Hematopoietic multipotent progenitor cell treated with erythropoietin and hydrocortisone succinate and interleukin-3 and kit ligand, for 4 days (in vitro differentiated cells): ENCODE data around the gene MLKL.
A peak's percentile ranks its signal among the peaks of the same experiment; 100 is the strongest.
"Not testable (repeated sequence)": the region's sequence is repeated elsewhere in the genome, so short reads cannot be mapped to it uniquely, and the experiment has no call there.

Experiments used
- DNase-seq: peaks from one replicate; pipeline ENCODE4 v3.0.0-alpha.2; 2015

The MLKL gene

DNA sequence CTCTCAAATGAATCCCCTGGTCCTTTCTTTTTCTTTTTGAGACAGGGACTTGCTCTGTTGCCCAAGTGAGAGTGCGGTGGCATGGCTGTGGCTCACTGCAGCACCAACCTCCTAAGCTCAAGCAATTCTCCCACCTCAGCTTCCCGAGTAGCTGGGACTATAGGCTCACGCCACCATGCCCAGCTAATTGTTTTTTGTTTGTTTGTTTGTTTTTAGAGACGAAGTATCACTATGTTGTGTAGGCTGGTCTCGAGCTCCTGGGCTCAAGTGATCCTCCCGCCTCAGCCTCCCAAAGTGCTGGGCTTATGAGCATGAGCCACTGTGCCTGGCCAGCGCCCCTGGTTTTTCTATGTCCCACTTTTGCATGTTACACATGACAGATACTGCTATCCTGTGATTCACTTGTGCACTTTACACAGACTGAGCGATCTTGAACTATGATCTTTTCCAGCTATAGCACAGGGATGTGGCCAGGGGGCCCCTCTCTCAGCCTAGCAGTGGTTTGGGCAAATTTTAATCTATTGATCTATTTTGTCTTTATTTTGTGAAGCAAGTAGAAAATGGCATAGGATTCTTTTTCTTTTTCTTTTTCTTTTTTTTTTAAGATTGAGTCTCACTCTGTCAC is 31.3 kb upstream of the MLKL start:
- no peak for DNase-seq

DNA sequence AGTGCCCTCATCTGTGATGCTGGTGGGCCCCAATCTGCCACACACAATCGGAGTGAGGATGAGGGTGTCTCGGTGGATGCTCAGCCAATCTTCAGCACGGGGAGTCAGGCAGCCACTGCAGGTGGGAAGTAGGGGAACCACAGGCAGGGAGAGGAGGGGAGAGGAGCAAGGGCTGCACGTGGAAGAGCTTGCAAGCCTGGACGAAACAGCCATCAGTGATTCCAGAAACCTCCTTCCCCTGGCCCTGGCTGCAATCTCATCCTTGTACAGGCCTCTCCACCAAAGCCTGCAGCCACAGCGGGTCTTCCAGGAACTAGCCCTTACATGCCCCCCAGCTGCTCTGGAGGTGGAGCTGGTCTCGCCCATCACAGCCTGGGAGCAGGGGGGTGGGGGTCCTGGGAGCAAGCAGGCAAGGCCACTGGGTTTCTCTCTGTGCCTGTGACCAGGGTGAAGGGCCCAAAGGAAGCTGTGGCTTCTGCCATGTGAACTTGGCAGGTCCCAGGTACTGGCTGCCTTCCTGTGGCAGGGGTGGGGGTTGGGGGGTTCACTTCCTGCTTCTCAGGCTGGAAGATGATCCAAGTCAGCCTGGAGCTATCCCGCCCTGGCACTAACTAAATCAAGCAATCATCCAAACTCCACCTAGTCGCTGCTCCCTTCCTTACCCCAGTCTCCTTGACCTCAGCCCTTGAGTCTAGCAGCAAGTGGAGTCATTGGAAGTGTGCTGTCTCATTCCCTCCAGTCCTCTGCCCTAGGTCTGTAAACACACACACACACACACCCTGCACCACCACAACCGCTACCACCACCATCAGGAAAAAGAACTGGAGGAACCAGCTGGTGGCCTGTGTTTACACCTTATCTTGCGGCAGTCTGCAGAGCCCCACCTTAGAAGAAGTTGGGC is 29.4 kb upstream of the MLKL start:
- peak; percentile 77 for DNase-seq

DNA sequence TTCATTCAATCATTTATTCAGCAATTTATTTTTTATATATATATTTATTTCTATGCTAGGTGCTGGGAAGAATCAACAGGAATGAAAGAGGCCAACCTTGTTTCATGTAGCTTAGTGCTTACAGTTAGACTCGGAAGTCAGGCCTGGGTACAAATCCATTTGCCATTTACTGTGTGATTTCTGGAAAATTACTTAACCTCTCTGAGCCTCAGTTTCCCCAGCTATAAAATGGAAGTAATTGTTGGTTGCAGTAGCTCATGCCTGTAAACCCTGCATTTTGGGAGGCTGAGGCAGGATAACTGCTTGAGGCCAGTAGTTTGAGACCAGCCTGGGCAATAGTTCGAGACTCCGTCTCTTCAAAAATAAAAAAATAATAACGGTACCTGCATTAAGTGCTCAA is 27.2 kb upstream of the MLKL start:
- DNase-seq = no peak

DNA sequence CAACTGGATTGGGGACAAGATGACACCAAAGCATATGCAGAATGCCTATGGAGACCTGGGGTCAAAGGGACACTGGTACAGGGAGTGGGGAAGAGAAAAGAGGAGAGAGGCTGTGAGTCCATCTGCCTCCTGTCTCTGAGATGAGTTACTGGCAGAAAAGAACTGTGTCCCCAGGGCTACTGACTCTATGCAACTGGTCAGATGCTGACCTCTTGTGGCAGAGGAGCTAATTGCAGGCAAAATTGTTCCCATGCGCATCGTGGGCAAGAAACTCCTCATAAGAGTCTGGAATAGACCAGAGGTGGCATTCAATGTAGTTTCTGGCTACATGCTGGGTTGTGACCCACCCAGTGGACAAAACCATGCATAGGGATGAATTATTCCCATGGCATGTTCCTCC is 26.1 kb upstream of the MLKL start:
- DNase-seq = peak; percentile 70

DNA sequence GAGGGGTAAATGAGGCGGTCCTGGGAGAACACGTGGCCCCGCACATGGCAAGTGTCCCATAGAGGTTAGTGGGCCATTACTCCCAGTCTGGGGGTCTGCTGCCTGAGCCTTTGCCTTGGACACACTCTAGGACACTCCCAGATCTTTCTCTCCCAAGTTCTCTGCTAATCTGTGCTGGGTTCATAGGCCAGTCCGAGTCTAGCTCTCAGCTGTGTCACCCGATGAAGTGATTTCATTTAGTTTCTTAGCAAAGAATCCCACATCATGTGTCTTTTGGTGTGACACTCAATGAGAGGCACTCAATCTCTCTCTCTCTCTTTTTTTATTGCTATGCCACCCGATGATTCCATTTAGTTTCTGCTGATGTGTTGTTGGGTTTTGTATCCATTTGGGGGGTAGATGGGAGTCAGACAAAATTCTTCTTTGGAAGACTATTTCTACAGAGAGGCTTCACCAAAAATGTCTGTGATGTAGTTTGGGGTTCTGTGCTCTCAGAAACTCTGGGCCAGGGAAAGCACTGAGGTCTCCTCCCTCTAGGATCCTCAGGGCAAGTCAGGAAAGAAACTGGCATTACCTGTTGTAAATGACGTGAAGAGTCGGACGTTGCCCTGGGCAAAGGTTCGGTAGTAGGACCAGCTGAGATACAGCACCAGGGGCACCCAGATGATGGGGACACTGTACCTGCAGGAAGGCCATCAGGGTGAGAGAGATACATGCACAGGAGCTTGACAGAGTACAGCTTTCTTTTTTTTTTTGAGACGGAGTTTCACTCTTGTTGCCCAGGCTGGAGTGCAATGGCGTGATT is 25.2 kb upstream of the MLKL start:
- no peak for DNase-seq

DNA sequence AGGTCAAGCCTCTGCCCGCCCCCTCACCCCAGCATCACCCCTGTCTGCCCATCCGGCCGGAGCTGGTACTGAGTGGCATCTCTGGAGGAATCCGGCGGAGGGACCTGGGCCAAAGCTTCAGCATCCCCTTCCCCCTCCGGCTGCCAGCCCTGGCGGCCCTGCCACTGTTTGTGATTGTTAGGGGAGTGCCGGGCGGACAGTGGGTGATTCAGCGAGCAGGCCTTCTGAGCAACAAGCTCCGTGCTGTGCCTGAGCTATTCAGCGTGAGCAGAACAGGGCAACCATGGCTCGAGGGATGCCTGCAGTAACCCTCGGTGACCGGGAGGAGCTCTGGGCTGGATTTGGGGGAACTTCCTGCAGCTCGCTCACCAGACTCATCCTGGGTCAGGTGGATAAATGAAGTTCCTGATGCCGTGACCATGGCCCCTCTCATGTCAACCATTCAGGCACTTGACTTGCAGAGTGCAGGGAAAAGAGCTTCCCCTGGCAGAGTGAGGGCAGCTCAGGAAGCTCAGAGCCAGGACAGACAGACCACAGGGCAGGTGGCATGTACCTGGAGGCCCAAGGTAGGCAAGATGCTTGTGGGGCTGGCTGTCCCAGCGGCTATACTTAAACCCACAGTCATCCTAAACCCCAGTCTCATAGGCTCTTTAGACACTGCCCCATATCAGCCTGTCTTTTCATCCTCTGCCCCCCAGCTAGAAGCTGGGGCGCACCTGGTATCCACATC is 24.3 kb upstream of the MLKL start:
- no peak for DNase-seq

DNA sequence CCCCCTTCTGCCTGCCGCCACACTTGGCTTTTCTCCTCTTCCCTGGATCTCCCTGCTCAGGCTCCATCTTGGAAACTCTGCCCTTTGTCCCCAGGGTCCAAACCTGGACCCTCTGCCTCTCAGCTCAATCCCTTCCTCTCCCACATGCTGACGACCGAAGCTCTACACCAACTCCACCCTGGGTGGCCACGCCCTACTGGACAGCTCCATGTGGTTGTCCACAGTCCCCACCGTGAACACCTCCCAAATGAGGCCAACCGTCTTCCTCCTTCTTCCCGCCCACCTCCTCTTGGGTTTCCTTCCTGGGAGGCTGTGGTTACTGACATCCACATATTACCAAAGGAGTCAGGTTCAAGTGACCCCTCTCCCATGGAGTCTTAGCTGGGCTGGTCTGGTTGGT is 22.6 kb upstream of the MLKL start:
- no peak for DNase-seq

DNA sequence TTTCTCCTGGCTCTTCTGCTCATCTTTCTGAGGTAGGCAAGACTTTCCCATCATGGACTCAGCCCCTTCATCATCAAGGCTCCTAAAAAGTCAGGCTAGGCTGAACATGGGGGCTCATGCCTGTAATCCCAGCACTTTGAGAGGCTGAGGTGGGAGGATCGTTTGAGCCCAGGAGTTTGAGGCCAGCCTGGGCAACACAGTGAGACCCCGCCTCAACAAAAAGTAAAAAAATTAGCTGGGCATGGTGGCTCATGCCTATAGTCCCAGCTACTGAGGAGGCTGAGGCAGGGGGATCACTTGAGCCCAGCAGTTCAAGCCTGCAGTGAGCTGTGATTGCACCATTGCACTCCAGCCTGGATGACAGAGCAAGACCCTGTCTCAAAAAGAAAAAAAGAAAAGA is 21.5 kb upstream of the MLKL start:
- DNase-seq = not testable (repeated sequence)

DNA sequence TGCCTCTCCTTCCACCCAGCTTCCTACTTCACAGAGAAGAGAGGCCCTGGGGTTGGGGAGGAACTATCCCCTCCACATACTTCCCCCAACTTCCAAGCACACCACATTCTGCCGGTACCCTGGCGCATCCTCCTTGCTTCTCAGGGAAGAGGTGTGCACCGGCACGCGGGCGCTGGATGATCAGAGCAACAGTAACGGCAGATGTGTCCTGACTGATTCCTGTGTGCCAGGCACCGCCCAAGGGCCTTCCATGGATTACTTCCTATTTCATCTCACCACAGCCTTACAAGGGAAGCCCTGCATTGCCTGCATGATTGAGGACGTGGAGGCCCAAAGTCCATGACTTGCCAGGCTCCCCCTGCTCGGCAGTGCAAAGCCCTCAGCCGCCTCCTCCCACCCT is 21.1 kb upstream of the MLKL start:
- no peak for DNase-seq

DNA sequence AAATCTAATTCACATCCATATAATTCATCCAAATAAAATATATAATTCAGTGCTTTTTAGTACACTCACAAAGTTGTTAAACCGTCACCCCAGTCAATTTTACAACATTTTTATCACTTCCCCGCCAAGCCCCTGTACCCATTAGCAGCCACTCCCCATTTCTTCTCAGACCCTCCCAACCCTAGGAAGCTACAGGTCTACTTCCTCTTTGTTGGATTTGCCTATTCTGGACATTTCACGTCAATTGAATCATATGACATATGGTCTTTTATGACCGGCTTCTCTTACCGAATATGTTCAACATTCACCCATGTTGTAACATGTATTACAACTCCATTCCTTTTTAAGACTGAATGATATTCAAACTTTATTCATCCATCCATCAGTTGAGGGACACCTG is 19.9 kb upstream of the MLKL start:
- DNase-seq = peak; percentile 12

DNA sequence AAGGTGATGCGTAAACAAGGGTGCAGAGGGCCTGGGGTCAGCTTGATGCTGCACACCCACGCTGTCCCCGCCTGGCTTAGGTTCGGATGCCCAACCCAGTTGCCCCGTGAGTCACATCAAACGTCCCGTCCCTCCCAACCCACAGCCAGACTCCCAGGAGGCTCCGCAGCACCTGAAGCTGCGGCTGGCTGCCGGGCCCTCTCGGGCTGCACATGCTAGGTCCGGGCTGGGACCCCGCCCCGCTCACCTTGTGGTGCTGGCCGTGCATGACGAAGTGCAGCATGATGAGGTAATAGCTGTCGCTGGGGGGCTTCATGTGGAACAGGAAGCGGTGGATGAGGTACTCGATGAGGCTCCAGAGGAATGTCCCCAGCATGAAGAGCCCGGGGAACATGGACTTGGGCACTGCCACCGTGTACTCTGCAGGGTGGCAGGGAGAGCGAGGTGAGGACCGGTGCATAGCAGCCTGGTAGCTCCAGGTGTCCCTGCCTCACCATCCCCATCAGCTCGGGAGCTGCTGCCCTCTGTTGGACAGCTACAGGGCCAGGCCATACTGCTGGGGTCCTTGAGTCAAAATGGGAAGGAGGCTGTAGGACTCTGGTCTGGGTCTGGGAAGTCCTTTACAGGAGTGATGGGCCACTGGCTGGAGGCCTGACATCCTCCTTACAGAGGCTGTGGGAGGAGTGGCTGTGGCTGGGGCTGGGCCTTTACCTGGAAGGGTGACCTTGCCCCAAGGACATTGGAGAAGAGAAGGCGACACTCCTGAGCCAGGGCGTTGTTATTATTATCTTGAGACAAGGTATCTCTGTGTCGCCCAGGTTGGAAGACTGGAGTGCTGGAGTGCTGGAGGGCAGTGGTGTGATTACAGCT is 18.3 kb upstream of the MLKL start:
- DNase-seq = no peak

DNA sequence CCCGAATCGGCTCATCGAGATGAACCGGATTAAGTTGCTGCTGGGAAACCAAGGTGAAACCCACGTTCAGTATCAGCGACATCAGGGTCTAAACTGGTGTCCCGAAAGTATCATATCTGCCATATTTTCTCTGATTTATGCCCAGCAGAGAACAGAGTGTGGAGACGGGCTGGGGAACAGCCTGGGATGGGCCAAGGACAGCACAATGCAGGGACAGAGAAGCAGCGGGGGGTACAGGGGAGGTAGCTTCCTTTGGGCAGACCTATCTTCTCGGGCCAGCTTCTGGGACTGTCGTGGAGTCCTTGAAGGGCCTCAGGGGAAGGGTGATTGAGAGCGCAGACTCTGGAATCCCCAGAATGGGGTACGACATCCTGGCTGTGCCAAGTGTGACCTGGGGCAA is 17.5 kb upstream of the MLKL start:
- no peak for DNase-seq

DNA sequence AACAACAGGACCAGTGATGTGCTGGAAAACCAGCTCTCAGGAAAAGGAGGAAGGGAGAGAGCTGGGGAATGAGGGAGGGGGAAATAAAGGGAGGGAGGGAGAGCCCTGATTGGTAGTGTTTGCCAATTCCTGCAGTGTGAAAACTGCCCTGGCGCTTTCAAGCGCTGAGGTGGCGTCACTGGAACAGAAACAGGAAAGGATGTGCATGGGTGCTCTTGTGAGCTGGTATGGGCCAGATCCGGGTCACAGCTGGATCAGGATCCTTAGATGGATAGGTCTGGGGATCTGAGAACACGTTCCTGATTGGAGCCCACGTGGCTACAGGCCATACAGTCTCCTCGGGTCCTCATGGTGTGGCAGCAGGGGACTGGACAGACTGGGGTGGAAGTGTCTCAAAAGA is 16.7 kb upstream of the MLKL start:
- no peak for DNase-seq

DNA sequence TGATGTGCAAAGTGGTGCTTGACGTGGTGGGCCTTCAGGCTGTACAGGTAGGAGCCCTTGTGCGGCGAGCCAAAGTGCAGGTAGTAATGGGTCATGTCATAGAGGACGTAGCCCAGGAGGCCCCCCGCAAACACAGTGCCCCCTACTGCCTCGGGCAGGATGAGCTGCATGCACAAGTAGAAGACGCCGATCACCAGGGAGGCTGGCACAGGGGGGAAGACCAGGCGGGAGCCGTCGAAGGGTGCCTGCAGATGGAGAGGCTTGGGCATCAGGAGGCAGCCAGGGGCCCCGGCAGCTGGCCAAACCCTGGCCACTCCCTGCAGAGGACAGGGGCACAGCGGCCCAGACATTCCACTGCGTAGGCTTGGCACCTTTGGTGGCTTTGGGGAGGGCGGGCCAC is 15.7 kb upstream of the MLKL start:
- DNase-seq = no peak

DNA sequence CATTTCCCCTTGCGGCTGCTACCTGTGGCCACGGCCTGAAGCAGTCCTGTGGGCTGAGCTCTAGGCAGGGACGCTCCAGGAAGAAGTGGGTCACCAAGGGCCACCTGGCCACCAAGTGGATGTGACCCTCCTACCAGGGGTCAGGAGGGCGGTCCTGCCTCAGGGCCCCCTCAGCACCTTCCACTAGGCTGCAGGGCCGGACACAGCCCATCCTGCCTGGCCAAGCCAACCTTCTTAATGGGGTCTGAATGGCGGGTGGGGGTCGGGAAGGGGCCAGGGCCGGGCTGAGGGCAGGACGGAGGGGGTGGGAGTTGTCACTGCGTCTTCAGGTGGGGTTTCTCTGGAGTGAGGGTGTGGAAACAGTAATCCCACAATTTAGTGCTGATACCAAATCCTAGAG is 13.2 kb upstream of the MLKL start:
- no peak for DNase-seq

DNA sequence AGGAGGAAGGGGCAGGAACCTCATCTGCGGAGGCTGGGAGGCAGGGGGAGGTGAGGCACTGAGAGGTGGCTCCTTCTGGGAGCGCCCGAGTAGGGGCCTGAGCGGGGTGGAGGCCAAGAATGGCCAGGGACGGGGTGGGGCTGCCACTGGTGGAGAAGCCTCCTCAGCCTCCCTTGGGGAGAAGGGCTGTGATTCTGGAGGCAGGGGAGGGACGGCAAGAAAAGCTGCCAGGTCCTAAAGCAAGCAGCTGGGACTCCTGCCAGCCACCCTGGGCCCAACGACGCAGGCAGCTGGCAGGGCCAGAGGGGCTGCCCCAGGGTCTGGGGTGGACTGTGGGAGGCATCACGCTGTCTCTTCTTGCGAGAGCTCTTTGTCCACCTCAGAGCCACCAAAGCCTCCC is 12.7 kb upstream of the MLKL start:
- no peak for DNase-seq

DNA sequence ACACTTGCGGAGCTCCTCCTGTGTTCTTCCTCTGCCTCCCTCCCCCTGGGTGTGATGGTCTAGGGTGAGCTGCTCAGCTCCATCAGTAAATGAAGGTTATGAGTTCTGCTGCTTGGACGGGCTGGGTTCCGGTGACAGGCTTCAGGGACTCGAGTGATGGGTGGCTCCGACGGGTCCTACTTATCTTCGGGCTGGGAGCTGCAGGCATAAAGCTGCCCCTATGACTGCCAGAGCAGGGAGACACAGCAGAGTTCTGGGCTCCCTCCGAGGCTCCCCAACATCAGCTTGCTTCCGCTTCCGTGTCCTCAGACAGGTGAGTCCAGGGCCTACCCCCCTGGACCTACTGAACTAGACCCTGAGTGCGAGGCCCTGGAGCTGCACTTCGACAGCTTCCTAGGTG is 11.3 kb upstream of the MLKL start:
- no peak for DNase-seq

DNA sequence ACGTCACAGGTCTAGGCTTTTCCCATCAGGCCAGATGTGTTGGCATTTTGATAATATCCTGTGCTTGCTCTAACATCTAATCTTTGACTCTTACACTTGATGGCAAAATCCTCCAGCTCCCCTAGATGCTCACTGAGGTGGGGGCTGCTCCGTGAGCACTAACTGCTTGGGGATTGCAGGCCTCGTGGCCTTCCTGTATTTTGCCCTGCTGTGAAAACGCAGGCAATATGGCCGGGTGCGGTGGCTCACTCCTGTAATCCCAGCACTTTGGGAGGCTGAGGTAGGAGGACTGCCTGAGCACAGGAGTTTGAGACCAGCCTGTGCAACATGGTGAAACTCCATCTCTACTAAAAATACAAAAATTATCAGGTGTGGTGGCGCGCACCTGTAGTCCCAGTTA is 9.7 kb upstream of the MLKL start:
- no peak for DNase-seq

DNA sequence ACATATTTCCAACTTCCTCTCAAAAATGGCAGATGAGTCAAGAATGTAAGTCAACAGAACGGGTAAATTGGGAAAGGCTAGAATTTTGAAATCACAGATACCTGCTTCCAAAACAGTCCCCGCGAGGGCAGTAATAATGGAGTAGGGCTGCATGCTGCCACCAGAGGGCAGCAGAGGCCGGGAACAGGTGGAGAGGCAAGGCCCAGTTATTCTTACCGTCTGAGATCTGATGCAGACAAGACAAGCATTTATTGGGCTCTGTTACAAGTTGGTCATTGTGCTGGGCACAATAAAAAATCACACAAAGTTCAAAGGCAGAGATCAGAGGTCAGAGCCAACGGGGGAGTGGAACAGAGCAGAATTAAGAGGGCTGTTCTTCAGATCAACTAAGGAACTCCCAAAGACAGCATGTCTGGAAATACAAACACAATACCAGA is 8.8 kb upstream of the MLKL start:
- DNase-seq = peak; percentile 89

DNA sequence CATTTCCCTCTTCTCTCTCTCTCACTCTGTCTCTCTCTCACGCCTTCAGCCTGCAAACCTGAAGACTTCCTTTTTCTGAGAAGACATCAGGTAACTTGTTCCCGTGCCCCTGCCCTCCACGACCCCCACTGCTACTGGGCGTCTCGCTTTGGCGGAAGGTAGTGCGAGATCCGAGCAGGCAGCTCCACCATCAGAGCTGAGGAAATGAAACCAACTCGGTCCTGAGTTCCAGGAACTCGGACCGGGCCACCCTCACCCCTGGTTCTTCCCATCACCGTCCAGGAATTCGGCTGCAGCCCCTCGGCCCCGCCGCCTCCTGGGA is 585 bp downstream of the MLKL start:
- DNase-seq = peak; percentile 53

DNA sequence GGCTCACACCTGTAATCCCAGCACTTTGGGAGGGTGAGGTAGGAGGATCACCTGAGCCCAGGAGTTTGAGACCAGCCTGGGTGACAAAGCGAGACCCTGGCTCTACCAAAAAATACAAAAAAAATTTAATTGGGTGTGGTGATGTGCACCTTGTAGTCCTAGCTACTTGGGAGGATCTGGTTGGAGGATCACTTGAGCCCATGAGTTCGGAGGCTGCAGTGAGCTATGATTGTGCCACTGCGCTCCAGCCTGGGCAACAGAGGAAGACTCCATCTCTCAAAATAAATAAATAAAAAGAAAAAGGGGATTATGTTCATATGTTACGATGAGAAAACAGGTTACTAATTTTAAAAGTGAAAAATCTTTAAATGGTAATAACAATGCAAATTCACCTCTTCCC is 996 bp downstream of the MLKL start:
- DNase-seq = peak; percentile 36

DNA sequence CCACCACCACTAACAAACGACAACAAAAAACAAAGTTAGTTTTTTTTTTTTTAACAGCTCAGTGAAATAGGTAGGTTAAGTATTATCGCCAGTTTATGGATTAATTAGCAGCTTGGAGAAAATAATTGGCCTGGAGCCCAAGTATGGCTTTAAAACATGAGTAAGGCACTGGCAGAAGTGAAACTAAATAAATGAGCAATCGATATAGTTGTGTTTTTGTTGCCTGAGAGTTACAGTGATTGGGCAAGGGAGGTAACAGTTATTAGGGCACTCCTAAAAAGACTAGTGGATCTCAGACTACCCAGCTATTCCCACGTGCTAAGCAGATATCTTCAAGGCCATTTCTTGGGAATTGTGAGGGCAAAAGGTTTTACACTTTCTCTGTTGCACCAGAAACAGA is 2.4 kb downstream of the MLKL start:
- DNase-seq = no peak
